ENCODE results near the gene PCDHGC4.

PCDHGC4 gene

DNA sequence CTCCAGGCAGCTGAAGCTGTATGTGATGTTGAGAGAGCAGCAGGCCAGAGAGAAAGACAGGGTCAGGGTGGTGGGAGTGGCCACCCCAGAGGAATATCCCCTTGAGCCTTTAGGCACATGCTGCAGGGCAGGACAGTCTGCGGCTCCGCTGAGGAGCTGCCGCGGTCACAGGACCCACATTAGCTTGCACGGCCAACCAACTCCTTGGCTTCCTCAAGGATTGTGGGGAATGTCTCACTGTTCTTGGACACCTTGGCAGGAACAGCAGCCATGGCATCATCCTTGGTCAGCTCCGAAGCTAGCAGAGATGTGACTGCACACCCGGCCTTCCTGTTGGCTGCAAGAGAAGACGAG, 31.8 kb downstream of the PCDHGC4 start:
- no peak for TF ChIP-seq FOXP2 (optimal IDR thresholded peaks at IDR 0.05; ENCODE audit: borderline replicate concordance, extremely low read depth, extremely low read length, insufficient read depth)

- no peak for TF ChIP-seq FOXP2 (optimal IDR thresholded peaks at IDR 0.05; ENCODE audit: borderline replicate concordance, extremely low read depth, extremely low read length, insufficient read depth)
- TF ChIP-seq TAF1 (IDR thresholded peaks at IDR 0.05; ENCODE audit: borderline replicate concordance, insufficient read depth, low read length) = no peak
- no peak for TF ChIP-seq SIN3A (IDR thresholded peaks at IDR 0.05; ENCODE audit: borderline replicate concordance, insufficient read depth, low read length)
- TF ChIP-seq, protein P1, sequence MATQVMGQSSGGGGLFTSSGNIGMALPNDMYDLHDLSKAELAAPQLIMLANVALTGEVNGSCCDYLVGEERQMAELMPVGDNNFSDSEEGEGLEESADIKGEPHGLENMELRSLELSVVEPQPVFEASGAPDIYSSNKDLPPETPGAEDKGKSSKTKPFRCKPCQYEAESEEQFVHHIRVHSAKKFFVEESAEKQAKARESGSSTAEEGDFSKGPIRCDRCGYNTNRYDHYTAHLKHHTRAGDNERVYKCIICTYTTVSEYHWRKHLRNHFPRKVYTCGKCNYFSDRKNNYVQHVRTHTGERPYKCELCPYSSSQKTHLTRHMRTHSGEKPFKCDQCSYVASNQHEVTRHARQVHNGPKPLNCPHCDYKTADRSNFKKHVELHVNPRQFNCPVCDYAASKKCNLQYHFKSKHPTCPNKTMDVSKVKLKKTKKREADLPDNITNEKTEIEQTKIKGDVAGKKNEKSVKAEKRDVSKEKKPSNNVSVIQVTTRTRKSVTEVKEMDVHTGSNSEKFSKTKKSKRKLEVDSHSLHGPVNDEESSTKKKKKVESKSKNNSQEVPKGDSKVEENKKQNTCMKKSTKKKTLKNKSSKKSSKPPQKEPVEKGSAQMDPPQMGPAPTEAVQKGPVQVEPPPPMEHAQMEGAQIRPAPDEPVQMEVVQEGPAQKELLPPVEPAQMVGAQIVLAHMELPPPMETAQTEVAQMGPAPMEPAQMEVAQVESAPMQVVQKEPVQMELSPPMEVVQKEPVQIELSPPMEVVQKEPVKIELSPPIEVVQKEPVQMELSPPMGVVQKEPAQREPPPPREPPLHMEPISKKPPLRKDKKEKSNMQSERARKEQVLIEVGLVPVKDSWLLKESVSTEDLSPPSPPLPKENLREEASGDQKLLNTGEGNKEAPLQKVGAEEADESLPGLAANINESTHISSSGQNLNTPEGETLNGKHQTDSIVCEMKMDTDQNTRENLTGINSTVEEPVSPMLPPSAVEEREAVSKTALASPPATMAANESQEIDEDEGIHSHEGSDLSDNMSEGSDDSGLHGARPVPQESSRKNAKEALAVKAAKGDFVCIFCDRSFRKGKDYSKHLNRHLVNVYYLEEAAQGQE (IDR thresholded peaks at IDR 0.05; ENCODE audit: insufficient read depth in 1 of 2, low read depth in 2 of 2, low read length in 2 of 2) = no peak
- TF ChIP-seq POLR2AphosphoS5 (IDR thresholded peaks at IDR 0.05; ENCODE audit: low read depth, low read length) = no peak
These were observed 32.5 kb downstream of the PCDHGC4 start for GRCh38 chr5:141517312-141517711.

DNA sequence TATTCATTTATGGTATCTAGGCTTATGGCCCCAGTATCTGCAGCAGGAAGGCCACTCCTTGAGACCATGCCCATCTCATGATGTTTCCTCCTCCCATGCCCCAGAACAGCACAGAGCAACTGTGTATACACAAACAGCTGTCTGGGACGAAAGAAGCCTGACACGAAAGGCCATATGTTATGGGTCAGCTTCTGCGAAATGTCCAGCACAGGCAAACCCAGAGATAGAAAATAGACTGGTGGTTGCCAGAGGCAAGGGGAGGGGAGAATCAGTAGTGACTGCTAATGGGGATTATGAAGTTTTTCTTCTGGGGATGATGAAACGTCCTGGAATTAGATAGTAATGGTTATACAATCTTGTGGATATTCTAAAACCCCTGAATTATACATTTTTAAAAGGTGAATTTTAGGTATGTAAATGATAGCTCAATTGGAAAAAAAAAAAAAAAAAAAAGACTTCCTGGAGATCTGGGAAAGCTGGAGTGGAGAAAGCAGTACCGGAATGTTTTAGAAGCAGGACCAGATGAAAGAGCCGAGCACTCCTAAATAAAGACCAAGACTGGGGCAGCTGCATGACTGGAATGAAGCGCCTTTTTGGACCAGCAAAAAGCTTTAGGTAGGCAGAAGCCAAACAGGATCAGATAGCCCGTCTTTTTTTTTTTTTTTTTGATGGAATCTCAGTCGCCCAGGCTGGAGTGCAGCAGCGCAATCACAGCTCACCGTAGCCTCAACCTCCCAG, 33.2 kb downstream of the PCDHGC4 start:
- TF ChIP-seq POLR2AphosphoS5 (IDR thresholded peaks at IDR 0.05; ENCODE audit: low read depth, low read length) (no peak), SIN3A (IDR thresholded peaks at IDR 0.05; ENCODE audit: borderline replicate concordance, insufficient read depth, low read length) (no peak), FOXP2 (optimal IDR thresholded peaks at IDR 0.05; ENCODE audit: borderline replicate concordance, extremely low read depth, extremely low read length, insufficient read depth) (no peak), TAF1 (IDR thresholded peaks at IDR 0.05; ENCODE audit: borderline replicate concordance, insufficient read depth, low read length) (no peak)
- TF ChIP-seq, protein P1 (IDR thresholded peaks at IDR 0.05; ENCODE audit: insufficient read depth in 1 of 2, low read depth in 2 of 2, low read length in 2 of 2) = no peak

- TF ChIP-seq, protein P1 (IDR thresholded peaks at IDR 0.05; ENCODE audit: insufficient read depth in 1 of 2, low read depth in 2 of 2, low read length in 2 of 2) = no peak
- TF ChIP-seq POLR2AphosphoS5 (IDR thresholded peaks at IDR 0.05; ENCODE audit: low read depth, low read length) (no peak), FOXP2 (optimal IDR thresholded peaks at IDR 0.05; ENCODE audit: borderline replicate concordance, extremely low read depth, extremely low read length, insufficient read depth) (no peak), SIN3A (IDR thresholded peaks at IDR 0.05; ENCODE audit: borderline replicate concordance, insufficient read depth, low read length) (no peak), TAF1 (IDR thresholded peaks at IDR 0.05; ENCODE audit: borderline replicate concordance, insufficient read depth, low read length) (no peak)
These were observed 33.8 kb downstream of the PCDHGC4 start for GRCh38 chr5:141518618-141519015.

- TF ChIP-seq FOXP2 (optimal IDR thresholded peaks at IDR 0.05; ENCODE audit: borderline replicate concordance, extremely low read depth, extremely low read length, insufficient read depth) (no peak), SIN3A (IDR thresholded peaks at IDR 0.05; ENCODE audit: borderline replicate concordance, insufficient read depth, low read length) (no peak), POLR2AphosphoS5 (IDR thresholded peaks at IDR 0.05; ENCODE audit: low read depth, low read length) (no peak), TAF1 (IDR thresholded peaks at IDR 0.05; ENCODE audit: borderline replicate concordance, insufficient read depth, low read length) (no peak)
These were observed 35.1 kb downstream of the PCDHGC4 start for GRCh38 chr5:141519605-141520565.

Measured in PFSK-1 (cell line).